Loucy (cell line): ENCODE measurements around the gene LYZ.

Experiments
- H2AFZ ChIP-seq: fragments of 200-600 bp; sonication (generic); 2 replicates; pipeline ENCODE4 v1.6.0; 2016; ENCODE audit warnings: antibody characterized with exemption, mild to moderate bottlenecking, low read length, moderate library complexity
- H3F3A ChIP-seq: fragments of 200-600 bp; 2 replicates; pipeline ENCODE4 v1.6.0; 2016; ENCODE audit warnings: antibody characterized with exemption, low read depth, mild to moderate bottlenecking
- H3K27me3 ChIP-seq: fragments of 200-600 bp; sonication (generic); 2 replicates; pipeline ENCODE4 v1.6.1; 2014; ENCODE audit warnings: low read length, mild to moderate bottlenecking; ENCODE audit not compliant: insufficient read depth, poor library complexity, severe bottlenecking
- H3K36me3 ChIP-seq: fragments of 200-600 bp; sonication (generic); 2 replicates; pipeline ENCODE4 v1.6.1; 2016; ENCODE audit warnings: low read length; ENCODE audit not compliant: insufficient read depth
- H3K4me1 ChIP-seq: fragments of 200-600 bp; sonication (generic); 2 replicates; pipeline ENCODE4 v1.5.1; 2014; ENCODE audit warnings: low read length, mild to moderate bottlenecking; ENCODE audit not compliant: insufficient read depth, poor library complexity, severe bottlenecking
- H3K4me2 ChIP-seq: fragments of 200-600 bp; sonication (generic); 2 replicates; pipeline ENCODE4 v1.6.0; 2014; ENCODE audit warnings: antibody characterized with exemption, low read length, low read depth, mild to moderate bottlenecking; ENCODE audit not compliant: poor library complexity, severe bottlenecking
- H3K4me3 ChIP-seq: fragments of 200-600 bp; sonication (generic); 2 replicates; pipeline ENCODE4 v1.5.1; 2014; ENCODE audit warnings: low read length, mild to moderate bottlenecking, mixed read lengths; ENCODE audit not compliant: poor library complexity, severe bottlenecking
- H3K79me2 ChIP-seq: fragments of 200-600 bp; sonication (generic); 2 replicates; pipeline ENCODE4 v1.6.1; 2014; ENCODE audit warnings: low read length; ENCODE audit not compliant: insufficient read depth
- H3K9ac ChIP-seq: fragments of 200-600 bp; sonication (generic); 2 replicates; pipeline ENCODE4 v1.6.0; 2014; ENCODE audit warnings: mild to moderate bottlenecking, low read depth, low read length, moderate library complexity; ENCODE audit not compliant: poor library complexity, severe bottlenecking
- H3K9me2 ChIP-seq: fragments of 200-600 bp; sonication (generic); replicated peaks from 2 replicates; pipeline ENCODE4 v1.6.1; 2016; ENCODE audit warnings: low read depth, low read length, mixed read lengths
- H3K9me3 ChIP-seq: fragments of 200-600 bp; sonication (generic); 2 replicates; pipeline ENCODE4 v1.6.1; 2014; ENCODE audit warnings: mild to moderate bottlenecking, antibody characterized with exemption, low read length, low read depth; ENCODE audit not compliant: insufficient read depth
- H4K20me1 ChIP-seq: fragments of 200-600 bp; sonication (generic); 2 replicates; pipeline ENCODE4 v1.6.0; 2014; ENCODE audit warnings: antibody characterized with exemption, low read length, mild to moderate bottlenecking; ENCODE audit not compliant: insufficient read depth, poor library complexity, severe bottlenecking
- EZH2phosphoT487 ChIP-seq: fragments of 200-600 bp; IDR thresholded peaks from 2 replicates; pipeline ENCODE4 v1.6.1; 2018; ENCODE audit warnings: antibody characterized with exemption, mild to moderate bottlenecking, moderate library complexity, borderline replicate concordance
- TF ChIP-seq, protein P1 (sequence below): fragments of 200-600 bp; sonication (generic); conservative IDR thresholded peaks from 2 replicates; pipeline ENCODE4 v1.5.1; 2014; ENCODE audit warnings: mild to moderate bottlenecking, antibody characterized with exemption, low read length

LYZ gene

DNA sequence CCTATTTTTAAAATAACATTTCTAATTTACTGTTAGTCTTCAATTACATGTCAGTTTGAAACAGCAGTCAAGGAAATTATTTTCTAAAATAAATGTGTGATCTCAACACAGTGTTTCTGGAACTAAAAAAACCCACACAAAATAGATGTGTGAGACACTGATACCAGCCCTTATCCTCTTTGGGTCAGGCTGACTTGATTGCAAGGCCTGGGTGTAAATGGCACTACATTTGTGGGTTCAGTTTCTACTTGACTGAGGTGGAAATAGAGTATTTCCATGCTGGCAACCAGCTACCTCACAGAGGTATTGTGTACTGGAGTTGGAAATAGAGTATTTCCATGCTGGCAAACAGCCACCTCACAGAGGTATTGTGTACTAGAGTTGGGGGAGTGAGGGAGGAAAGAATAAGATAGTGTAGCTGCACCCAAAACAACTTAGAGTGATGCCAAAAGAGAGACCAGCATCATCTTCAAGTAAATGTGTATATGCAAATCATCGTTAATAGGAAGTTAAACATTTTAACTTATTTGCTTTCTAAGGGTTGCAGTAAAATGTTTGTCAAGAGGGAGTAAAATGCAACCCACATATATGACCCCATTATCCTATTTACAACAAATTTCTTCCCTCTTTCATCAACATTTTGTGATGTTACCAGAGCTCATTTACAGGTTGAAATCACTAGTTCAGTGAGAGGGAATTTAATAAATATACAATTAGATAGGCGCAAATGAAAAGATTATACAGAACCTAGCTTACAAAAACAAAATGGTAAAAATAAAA, 10.7 kb upstream of the LYZ start:
- Histone ChIP-seq H2AFZ (no peak overlapping the region), H3K4me2 (no peak overlapping the region), H3K79me2 (no peaks in the 10 kb centered on the region), H3K9me2 (no peaks in the 10 kb centered on the region), H3K9me3 (no peaks in the 10 kb centered on the region), H3K9ac (no peak overlapping the region), H3K27me3 (no peaks in the 10 kb centered on the region), H4K20me1 (no peaks in the 10 kb centered on the region), H3K4me3 (no peak overlapping the region), H3K36me3 (no peaks in the 10 kb centered on the region), H3K4me1 (no peaks in the 10 kb centered on the region), H3F3A (no peaks in the 10 kb centered on the region)
- TF ChIP-seq, protein P1, sequence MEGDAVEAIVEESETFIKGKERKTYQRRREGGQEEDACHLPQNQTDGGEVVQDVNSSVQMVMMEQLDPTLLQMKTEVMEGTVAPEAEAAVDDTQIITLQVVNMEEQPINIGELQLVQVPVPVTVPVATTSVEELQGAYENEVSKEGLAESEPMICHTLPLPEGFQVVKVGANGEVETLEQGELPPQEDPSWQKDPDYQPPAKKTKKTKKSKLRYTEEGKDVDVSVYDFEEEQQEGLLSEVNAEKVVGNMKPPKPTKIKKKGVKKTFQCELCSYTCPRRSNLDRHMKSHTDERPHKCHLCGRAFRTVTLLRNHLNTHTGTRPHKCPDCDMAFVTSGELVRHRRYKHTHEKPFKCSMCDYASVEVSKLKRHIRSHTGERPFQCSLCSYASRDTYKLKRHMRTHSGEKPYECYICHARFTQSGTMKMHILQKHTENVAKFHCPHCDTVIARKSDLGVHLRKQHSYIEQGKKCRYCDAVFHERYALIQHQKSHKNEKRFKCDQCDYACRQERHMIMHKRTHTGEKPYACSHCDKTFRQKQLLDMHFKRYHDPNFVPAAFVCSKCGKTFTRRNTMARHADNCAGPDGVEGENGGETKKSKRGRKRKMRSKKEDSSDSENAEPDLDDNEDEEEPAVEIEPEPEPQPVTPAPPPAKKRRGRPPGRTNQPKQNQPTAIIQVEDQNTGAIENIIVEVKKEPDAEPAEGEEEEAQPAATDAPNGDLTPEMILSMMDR = no peak

DNA sequence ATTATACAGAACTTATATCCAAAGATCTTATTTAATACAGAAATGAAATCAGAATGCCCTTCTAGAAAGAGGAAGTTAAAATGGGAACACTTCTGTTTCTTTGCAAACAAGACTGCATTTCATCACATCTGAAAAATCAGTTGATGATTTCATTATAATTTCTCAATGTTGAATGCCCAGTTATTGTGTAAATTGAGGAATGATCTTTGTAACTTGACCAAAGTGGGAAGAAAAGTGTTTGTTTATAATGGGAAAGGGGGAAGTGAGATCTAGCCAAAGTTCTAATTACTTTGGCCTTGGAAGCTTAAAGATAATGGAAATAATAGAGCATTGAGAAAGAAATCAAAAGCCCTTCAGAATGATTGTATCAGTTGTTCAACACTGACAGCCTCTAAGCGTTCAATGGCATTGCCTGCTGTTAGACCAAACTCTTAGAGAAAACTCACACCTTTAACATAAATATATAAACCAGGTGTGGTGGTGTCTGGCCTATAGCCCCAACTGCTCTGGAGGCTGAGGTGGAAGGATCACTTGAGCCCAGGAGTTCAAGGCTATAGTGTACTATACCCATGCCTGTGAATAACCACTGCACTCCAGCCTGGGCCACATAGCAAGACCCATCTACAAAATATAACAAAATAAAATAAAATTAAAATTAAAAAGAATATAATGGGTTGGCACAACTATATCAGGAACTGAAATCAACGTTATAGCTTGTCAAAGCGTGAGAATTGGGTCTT, 9.9 kb upstream of the LYZ start:
- Histone ChIP-seq H3K9ac (no peak overlapping the region), H3K27me3 (no peaks in the 10 kb centered on the region), H3K4me3 (no peak overlapping the region), H3K79me2 (no peaks in the 10 kb centered on the region), H2AFZ (no peak overlapping the region), H3K4me1 (no peaks in the 10 kb centered on the region), H3K9me2 (no peaks in the 10 kb centered on the region), H3K36me3 (no peaks in the 10 kb centered on the region), H4K20me1 (no peaks in the 10 kb centered on the region), H3K4me2 (no peak overlapping the region), H3K9me3 (no peaks in the 10 kb centered on the region), H3F3A (no peaks in the 10 kb centered on the region)
- TF ChIP-seq, protein P1 = no peak
- no peak for TF ChIP-seq EZH2phosphoT487

DNA sequence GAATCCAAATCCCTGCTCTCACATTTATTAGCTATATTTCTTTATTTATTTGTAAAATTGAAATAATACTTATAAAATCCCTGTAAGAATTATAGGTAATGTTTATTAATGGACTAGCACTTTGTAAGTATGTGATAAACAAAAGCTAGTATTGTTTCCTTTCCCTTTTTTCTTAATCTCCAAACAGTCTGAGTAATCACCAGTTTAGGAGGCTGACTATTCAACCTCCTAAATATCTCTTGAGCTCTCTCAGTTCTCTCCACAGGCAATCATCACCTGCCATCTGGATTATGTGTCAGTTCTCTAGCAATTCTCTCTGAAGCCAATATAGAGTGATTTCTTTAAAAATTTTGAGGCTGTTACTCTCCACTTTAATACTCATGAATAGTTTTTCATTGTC, 9.2 kb upstream of the LYZ start:
- H2AFZ ChIP-seq = no peak overlapping the region
- H3K27me3 ChIP-seq = no peaks in the 10 kb centered on the region
- TF ChIP-seq, protein P1 = no peak
- TF ChIP-seq EZH2phosphoT487 = no peak
- H3K9ac ChIP-seq = no peak overlapping the region
- no peaks in the 10 kb centered on the region for H4K20me1 ChIP-seq
- H3K4me1 ChIP-seq = no peaks in the 10 kb centered on the region
- H3F3A ChIP-seq = no peaks in the 10 kb centered on the region
- H3K4me3 ChIP-seq = no peak overlapping the region
- no peaks in the 10 kb centered on the region for H3K79me2 ChIP-seq
- H3K4me2 ChIP-seq = no peak overlapping the region
- H3K9me2 ChIP-seq = no peaks in the 10 kb centered on the region
- no peaks in the 10 kb centered on the region for H3K9me3 ChIP-seq
- no peaks in the 10 kb centered on the region for H3K36me3 ChIP-seq
